H9 (cell line): Measurements from ENCODE around the gene SLC12A3. TPM values are rescaled to one million over a fixed set of nuclear protein-coding genes. Genes with fewer than 3 reads are reported as not detected.

Experiments
- DNase-seq: peaks from one replicate; pipeline ENCODE4 v3.0.0-alpha.2; 2017
- H2AFZ ChIP-seq: one replicate; pipeline ENCODE4 v1.6.1; 2013; ENCODE audit warnings: mild to moderate bottlenecking, low read length, control low read depth, moderate library complexity
- H2AK5ac ChIP-seq: 2 replicates; pipeline ENCODE4 v1.6.1; 2013; ENCODE audit warnings: low read length, control low read depth, mixed read lengths; ENCODE audit not compliant: insufficient read length
- H2BK120ac ChIP-seq: one replicate; pipeline ENCODE4 v1.6.1; 2013; ENCODE audit warnings: low read depth, mild to moderate bottlenecking, low read length, control low read depth, inconsistent platforms; ENCODE audit not compliant: poor library complexity, severe bottlenecking
- H2BK12ac ChIP-seq: 2 replicates; pipeline ENCODE4 v1.6.1; 2013; ENCODE audit warnings: low read length, control low read depth, mixed read lengths, low read depth; ENCODE audit not compliant: insufficient read length
- H2BK15ac ChIP-seq: 2 replicates; pipeline ENCODE4 v1.6.1; 2013; ENCODE audit warnings: low read depth, low read length, control low read depth
- H2BK20ac ChIP-seq: one replicate; pipeline ENCODE4 v1.6.1; 2013; ENCODE audit warnings: low read depth, mild to moderate bottlenecking, low read length, control low read depth, inconsistent platforms; ENCODE audit not compliant: poor library complexity, severe bottlenecking
- H2BK5ac ChIP-seq: 2 replicates; pipeline ENCODE4 v1.6.1; 2013; ENCODE audit warnings: low read length, control low read depth, mixed read lengths; ENCODE audit not compliant: insufficient read length
- H3K14ac ChIP-seq: 2 replicates; pipeline ENCODE4 v1.6.1; 2013; ENCODE audit warnings: low read length, control low read depth; ENCODE audit not compliant: insufficient read depth
- H3K18ac ChIP-seq: 2 replicates; pipeline ENCODE4 v1.6.1; 2013; ENCODE audit warnings: low read depth, mild to moderate bottlenecking, mixed read lengths, low read length, control low read depth; ENCODE audit not compliant: insufficient read length
- H3K23ac ChIP-seq: 2 replicates; pipeline ENCODE4 v1.6.1; 2013; ENCODE audit warnings: low read length, control low read depth, mixed read lengths, low read depth; ENCODE audit not compliant: insufficient read length
- H3K23me2 ChIP-seq: 2 replicates; pipeline ENCODE4 v1.6.1; 2013; ENCODE audit warnings: low read depth, mild to moderate bottlenecking, mixed read lengths, low read length, control low read depth; ENCODE audit not compliant: insufficient read length, poor library complexity, severe bottlenecking
- H3K27ac ChIP-seq: 2 replicates; pipeline ENCODE4 v1.5.1; 2013; ENCODE audit warnings: low read length, control low read depth, mixed read lengths, low read depth; ENCODE audit not compliant: insufficient read length
- H3K27me3 ChIP-seq: 2 replicates; pipeline ENCODE4 v1.6.1; 2013; ENCODE audit warnings: low read length, control low read depth, inconsistent platforms; ENCODE audit not compliant: insufficient read depth
- H3K4ac ChIP-seq: 2 replicates; pipeline ENCODE4 v1.6.1; 2013; ENCODE audit warnings: low read depth, mild to moderate bottlenecking, control low read depth, inconsistent platforms, low read length, moderate library complexity
- H3K4me1 ChIP-seq: 2 replicates; pipeline ENCODE4 v1.6.1; 2013; ENCODE audit warnings: low read length, control low read depth, inconsistent platforms; ENCODE audit not compliant: insufficient read depth
- H3K4me2 ChIP-seq: 2 replicates; pipeline ENCODE4 v1.6.1; 2013; ENCODE audit warnings: low read length, control low read depth, mixed read lengths; ENCODE audit not compliant: insufficient read length, insufficient read depth
- H3K56ac ChIP-seq: 2 replicates; pipeline ENCODE4 v1.6.1; 2013; ENCODE audit warnings: low read depth, mild to moderate bottlenecking, mixed read lengths, low read length, control low read depth; ENCODE audit not compliant: insufficient read length
- H3K79me1 ChIP-seq: 2 replicates; pipeline ENCODE4 v1.6.1; 2013; ENCODE audit warnings: low read depth, mild to moderate bottlenecking, moderate library complexity, low read length, control low read depth, inconsistent platforms; ENCODE audit not compliant: insufficient read depth, poor library complexity, severe bottlenecking
- H3K79me2 ChIP-seq: 2 replicates; pipeline ENCODE4 v1.6.1; 2013; ENCODE audit warnings: low read length, control low read depth, inconsistent platforms; ENCODE audit not compliant: insufficient read depth
- H3K9ac ChIP-seq: 2 replicates; pipeline ENCODE4 v1.6.1; 2013; ENCODE audit warnings: low read length, control low read depth, mixed read lengths; ENCODE audit not compliant: insufficient read length; ENCODE audit errors: extremely low read depth
- H3K9me3 ChIP-seq: one replicate; pipeline ENCODE4 v1.6.1; 2013; ENCODE audit warnings: low read depth, low read length, inconsistent platforms; ENCODE audit not compliant: control insufficient read depth
- H3T11ph ChIP-seq: one replicate; pipeline ENCODE4 v1.6.1; 2013; ENCODE audit warnings: mild to moderate bottlenecking, low read length, control low read depth, inconsistent platforms
- H4K20me1 ChIP-seq: one replicate; pipeline ENCODE4 v1.6.1; 2013; ENCODE audit not compliant: control insufficient read depth, insufficient read length, insufficient read depth
- H4K5ac ChIP-seq: 2 replicates; pipeline ENCODE4 v1.6.1; 2013; ENCODE audit warnings: low read depth, mild to moderate bottlenecking, mixed read lengths, low read length, control low read depth; ENCODE audit not compliant: insufficient read length
- H4K8ac ChIP-seq: replicated peaks from 2 replicates; pipeline ENCODE4 v1.6.1; 2013; ENCODE audit warnings: low read length, control low read depth, mixed read lengths, low read depth; ENCODE audit not compliant: insufficient read length
- H4K91ac ChIP-seq: 2 replicates; pipeline ENCODE4 v1.6.1; 2013; ENCODE audit warnings: low read depth, mild to moderate bottlenecking, moderate library complexity, mixed read lengths, low read length, control low read depth; ENCODE audit not compliant: insufficient read length
- H3K27ac Mint-ChIP-seq, 3 experiments: 2 replicates in 2 of 3; 3 replicates in 1 of 3; pipeline ENCODE4 v1.8.0; 2020 to 2021; ENCODE audit warnings: mixed read lengths in 3 of 3, mild to moderate bottlenecking in 1 of 3, moderate library complexity in 1 of 3
- H3K27me3 Mint-ChIP-seq: 2 replicates; pipeline ENCODE4 v1.8.0; 2021; ENCODE audit warnings: low read depth, mild to moderate bottlenecking, moderate library complexity, mixed read lengths
- H3K36me3 Mint-ChIP-seq, 3 experiments: 2 replicates in 2 of 3; 3 replicates in 1 of 3; pipeline ENCODE4 v1.8.0; 2020 to 2021; ENCODE audit warnings: low read depth in 3 of 3, mixed read lengths in 3 of 3; ENCODE audit not compliant: insufficient read depth in 1 of 3
- H3K4me1 Mint-ChIP-seq, 2 experiments: 2 replicates each; pipeline ENCODE4 v1.8.0; 2020; ENCODE audit warnings: mixed read lengths in 2 of 2
- H3K4me3 Mint-ChIP-seq, 2 experiments: 2 replicates in 1 of 2; 3 replicates in 1 of 2; pipeline ENCODE4 v1.8.0; 2020 to 2021; ENCODE audit warnings: mild to moderate bottlenecking in 2 of 2, mixed read lengths in 2 of 2, moderate library complexity in 1 of 2
- H3K9me3 Mint-ChIP-seq, 2 experiments: 2 replicates in 1 of 2; 3 replicates in 1 of 2; pipeline ENCODE4 v1.8.0; 2020; ENCODE audit warnings: mild to moderate bottlenecking in 2 of 2, mixed read lengths in 2 of 2, moderate library complexity in 1 of 2
- CTCF ChIP-seq: fragments of 200-600 bp; sonication (generic); conservative IDR thresholded peaks from 3 replicates; pipeline ENCODE4 v1.8.0; 2021; ENCODE audit warnings: antibody characterized with exemption, mild to moderate bottlenecking
- WGBS: extraction: QIAGEN DNeasy Blood & Tissue Kit; methylation state at CpG from one replicate; pipeline ENCODE4 v1.1.7; 2013; ENCODE audit warnings: missing lambda C conversion rate, low lambda C conversion rate, mixed read lengths; ENCODE audit not compliant: insufficient read length; ENCODE audit errors: extremely low coverage; 5-methylcytosine and 5-hydroxymethylcytosine counted together
- total RNA-seq: library from RNA; stranded (reverse); gene quantifications from 2 replicates; pipeline ENCODE4 v1.2.1, GENCODE V29; 2021

SLC12A3 gene
- total RNA-seq, 1 experiment from 2014 or later = not detected

GRCh38 chr16:56889206-56889605 lies 24.2 kb downstream of the SLC12A3 start:
- H2AFZ ChIP-seq = no peak overlapping the region
- TF ChIP-seq CTCF = no peak

More at GRCh38 chr16:56889206-56889605, 24.2 kb downstream of the SLC12A3 start:
- Histone ChIP-seq H3K56ac (no peak overlapping the region), H3T11ph (no peak overlapping the region), H3K23me2 (no peaks in the 10 kb centered on the region), H2BK15ac (no peak overlapping the region), H4K20me1 (no peaks in the 10 kb centered on the region), H2AK5ac (no peak overlapping the region), H3K14ac (no peak overlapping the region), H2BK5ac (no peak overlapping the region), H3K23ac (no peak overlapping the region), H3K79me2 (0 out of 2 replicates have a peak, but pooled peaks cover 1% of the 10 kb centered on the region), H4K5ac (no peak overlapping the region), H4K91ac (no peak overlapping the region), H3K27ac (no peak overlapping the region), H3K27me3 (no peaks in the 10 kb centered on the region), H3K4me2 (no peak overlapping the region), H2BK20ac (no peak overlapping the region), H3K4ac (no peak overlapping the region), H2BK12ac (no peak overlapping the region), H3K4me1 (no peaks in the 10 kb centered on the region), H3K9me3 (peaks cover 11% of the 10 kb centered on the region), H2BK120ac (no peak overlapping the region), H3K79me1 (no peaks in the 10 kb centered on the region), H3K9ac (no peak overlapping the region), H3K18ac (no peak overlapping the region), H4K8ac (no peak overlapping the region)
- H3K4me1 Mint-ChIP-seq = no peaks in the 10 kb centered on the region
- no peak overlapping the region for H3K4me3 Mint-ChIP-seq
- H3K27me3 Mint-ChIP-seq = peaks cover 6% of the 10 kb centered on the region
- H3K36me3 Mint-ChIP-seq = peaks cover 10 to 15% (median 14%) of the 10 kb centered on the region in 3 experiments
- DNase-seq = no peak
- no peak overlapping the region for H3K27ac Mint-ChIP-seq
- WGBS = no CpG with 5 or more reads among the region's 5 CpGs
- peaks cover 20 to 21% of the 10 kb centered on the region in 2 experiments for H3K9me3 Mint-ChIP-seq
